Stomach (tissue), 4 donors: ENCODE measurements around the gene MTERF1.

Experiments used
- EP300 ChIP-seq: sonication (generic); formaldehyde crosslinking; IDR thresholded peaks from one replicate; pipeline ENCODE4 v1.6.1; 2017; ENCODE audit warnings: antibody characterized with exemption
- POLR2A ChIP-seq, 4 donors: fragments of 450-650 bp; IDR thresholded peaks; one replicate each; pipeline ENCODE4 v1.6.1; 2016; ENCODE audit warnings: antibody characterized with exemption in 4 of 4, control low read depth in 2 of 4, mild to moderate bottlenecking in 1 of 4, moderate library complexity in 1 of 4
- POLR2AphosphoS5 ChIP-seq, 3 donors: sonication (generic); formaldehyde crosslinking; IDR thresholded peaks; one replicate each; pipeline ENCODE4 v1.6.1; 2016; ENCODE audit warnings: antibody characterized with exemption in 3 of 3
- TF ChIP-seq, protein P1 (sequence below), 7 experiments: fragments of 450-650 bp in 4 of 7; fragments of 200-600 bp in 3 of 7; sonication (generic) in 3 of 7; IDR thresholded peaks; one replicate each; pipeline ENCODE4 v1.5.1; 2016 to 2019; ENCODE audit warnings: antibody characterized with exemption in 7 of 7, control low read depth in 2 of 7, mild to moderate bottlenecking in 1 of 7

- TF ChIP-seq, protein P1, sequence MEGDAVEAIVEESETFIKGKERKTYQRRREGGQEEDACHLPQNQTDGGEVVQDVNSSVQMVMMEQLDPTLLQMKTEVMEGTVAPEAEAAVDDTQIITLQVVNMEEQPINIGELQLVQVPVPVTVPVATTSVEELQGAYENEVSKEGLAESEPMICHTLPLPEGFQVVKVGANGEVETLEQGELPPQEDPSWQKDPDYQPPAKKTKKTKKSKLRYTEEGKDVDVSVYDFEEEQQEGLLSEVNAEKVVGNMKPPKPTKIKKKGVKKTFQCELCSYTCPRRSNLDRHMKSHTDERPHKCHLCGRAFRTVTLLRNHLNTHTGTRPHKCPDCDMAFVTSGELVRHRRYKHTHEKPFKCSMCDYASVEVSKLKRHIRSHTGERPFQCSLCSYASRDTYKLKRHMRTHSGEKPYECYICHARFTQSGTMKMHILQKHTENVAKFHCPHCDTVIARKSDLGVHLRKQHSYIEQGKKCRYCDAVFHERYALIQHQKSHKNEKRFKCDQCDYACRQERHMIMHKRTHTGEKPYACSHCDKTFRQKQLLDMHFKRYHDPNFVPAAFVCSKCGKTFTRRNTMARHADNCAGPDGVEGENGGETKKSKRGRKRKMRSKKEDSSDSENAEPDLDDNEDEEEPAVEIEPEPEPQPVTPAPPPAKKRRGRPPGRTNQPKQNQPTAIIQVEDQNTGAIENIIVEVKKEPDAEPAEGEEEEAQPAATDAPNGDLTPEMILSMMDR (IDR thresholded peaks at IDR 0.05) = no peak
- TF ChIP-seq POLR2AphosphoS5 (IDR thresholded peaks at IDR 0.05) (no peak), EP300 (no peak), POLR2A (IDR thresholded peaks at IDR 0.05) (no peak)
Observed at GRCh38 chr7:91838439-91838838, 42.1 kb downstream of the MTERF1 start.
